HG02970 (cell line): ENCODE results near the gene ADGRB2.

Experiments used
- ATAC-seq: cut with Tn5 transposase; IDR thresholded peaks from one replicate; pipeline ENCODE4 v1.9.1; 2021; ENCODE audit warnings: mild to moderate bottlenecking, moderate library complexity, moderate number of reproducible peaks; ENCODE audit not compliant: unreplicated experiment, low FRiP score

ADGRB2 gene

DNA sequence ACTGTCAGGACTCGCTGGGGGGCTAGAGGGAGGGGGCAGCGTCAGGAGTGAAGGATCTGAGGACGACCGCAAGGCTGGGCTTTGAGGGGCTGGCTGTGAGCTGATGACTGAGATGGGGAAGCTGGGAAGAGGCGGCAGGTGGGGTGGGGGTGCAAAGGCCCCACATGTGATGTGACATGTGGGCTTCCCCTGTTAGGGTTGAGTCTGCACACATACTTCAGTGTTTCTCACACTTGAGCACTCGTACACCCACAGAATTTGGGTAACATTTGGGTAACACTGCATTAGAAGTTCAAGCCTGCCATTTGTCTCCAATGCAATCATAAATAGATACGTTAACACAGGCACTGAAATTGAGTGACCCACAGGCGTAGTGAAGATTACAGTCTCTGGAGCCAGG lies 76.5 kb downstream of the ADGRB2 start:
- ATAC-seq: no peak

DNA sequence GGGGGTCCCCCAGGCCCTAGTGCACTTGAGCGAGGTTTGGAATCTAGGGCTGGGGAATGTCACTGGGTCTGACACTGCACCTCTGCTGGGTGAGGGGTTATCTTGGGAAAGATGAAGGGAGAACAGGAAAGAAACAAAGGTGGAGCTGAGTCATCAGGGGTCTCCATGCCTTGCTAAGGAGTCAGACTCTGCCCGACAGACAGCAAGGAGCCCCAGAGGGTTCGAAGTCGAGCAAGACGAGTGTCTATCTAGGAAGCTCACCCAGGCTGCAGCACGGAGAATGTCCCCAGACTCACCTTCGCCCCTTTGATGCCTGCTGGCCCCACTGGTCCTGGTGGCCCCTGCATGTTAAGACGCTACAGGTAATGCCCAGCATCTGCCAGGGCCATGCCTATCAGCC lies 78.3 kb downstream of the ADGRB2 start:
- no peak for ATAC-seq

DNA sequence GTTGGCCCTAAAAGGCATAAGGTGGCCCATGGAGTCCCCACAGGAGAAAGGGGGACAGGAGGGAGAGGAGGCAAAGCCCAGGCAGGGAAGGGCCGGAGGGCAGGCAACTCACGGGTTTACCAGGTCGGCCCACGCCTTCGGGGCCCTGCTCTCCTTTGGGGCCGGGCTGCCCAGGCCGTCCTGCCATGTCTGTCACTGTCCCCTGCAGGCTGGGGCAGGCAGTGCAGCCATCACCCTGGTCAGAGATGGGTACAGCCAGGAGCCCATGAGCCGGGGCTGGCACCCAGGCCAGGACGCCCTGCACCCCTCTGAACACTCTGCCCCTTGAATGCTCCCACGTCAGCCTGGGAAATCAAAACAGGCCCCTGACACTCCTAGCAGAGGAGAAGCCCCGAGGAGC lies 80.1 kb downstream of the ADGRB2 start:
- no peak for ATAC-seq

DNA sequence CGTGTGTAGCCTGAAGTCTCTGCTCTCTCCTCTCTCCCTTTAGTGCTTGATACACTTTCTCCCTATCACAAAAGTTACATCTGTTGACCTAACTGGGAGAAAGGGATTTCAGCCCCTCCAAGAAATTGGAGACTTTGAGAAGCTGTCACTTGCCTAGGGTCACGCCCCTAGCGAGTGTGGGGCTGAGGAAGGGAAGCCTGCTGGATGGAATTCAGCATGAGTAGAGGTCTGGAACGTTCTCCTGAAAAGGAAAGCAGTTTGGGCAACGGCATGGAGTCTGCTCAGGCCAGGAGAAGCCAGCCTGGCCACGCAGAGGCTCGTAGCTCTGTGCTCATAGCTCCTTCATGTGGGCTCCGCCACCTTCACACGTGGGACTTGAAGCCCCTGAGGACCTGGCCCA lies 82.7 kb downstream of the ADGRB2 start:
- no peak for ATAC-seq

DNA sequence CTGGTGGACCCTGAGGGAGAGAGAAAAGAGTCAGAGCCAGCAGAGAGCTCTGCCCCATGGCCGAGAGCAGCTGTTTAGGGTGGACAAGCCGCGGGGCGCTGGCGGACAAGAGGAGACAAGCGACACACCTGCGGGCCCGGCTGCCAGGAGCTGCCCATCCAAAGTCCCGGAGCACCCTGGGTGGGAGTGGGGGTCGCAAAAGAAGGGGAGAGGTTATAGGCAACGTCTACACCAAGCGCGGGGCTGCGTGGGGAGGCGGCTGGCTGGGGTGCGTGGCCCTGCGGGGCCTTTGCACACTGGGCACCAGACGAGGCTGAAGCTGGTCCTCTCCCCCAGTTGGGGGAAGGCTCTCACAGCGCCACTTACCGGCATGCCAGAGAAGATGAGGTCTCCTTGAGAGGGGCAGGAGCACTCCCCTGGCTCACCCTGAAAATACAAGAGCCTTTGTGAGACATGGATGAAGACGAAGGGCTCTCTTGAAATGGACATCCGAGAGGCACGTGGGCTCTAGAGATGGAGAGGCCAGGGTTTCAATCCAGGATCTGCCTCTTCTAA lies 84.4 kb downstream of the ADGRB2 start:
- ATAC-seq: no peak

DNA sequence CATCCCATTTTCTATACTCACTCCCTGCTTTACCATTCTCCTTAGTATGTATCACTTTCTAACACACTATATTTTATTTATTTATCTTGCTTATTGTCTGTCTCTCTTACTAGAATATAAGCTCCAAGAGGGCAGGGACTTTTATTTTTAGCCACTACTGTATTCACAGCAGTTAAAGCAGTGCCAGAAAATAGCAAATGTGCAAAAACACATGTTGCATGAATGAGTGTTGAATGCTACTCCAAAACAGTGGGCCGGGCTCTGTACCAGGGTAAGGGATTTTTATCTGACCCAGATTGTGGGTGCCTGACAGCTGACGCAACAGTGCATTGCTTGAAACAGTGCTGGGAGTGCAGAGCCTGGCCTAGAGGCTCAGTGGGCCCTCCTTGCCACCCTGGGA lies 85.0 kb downstream of the ADGRB2 start:
- ATAC-seq: no peak

DNA sequence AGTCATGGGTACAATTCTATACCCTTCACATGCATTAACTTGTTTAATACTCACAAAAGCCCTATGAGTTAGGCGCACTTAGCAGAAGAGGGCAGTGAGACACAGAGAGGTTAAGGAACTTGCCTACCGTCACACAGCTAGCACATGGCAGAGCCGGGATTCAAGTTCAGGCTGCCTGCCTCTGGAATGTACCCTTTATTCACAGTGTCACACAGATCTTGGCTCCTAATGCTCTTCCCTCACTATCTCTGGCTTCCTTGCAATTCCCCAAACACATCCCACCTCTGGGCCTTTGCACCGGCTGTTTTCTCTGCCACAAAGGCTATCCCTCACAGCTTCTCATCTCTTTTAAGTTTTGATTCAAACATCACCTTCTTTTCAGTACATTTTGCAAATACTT lies 85.5 kb downstream of the ADGRB2 start:
- no peak for ATAC-seq

DNA sequence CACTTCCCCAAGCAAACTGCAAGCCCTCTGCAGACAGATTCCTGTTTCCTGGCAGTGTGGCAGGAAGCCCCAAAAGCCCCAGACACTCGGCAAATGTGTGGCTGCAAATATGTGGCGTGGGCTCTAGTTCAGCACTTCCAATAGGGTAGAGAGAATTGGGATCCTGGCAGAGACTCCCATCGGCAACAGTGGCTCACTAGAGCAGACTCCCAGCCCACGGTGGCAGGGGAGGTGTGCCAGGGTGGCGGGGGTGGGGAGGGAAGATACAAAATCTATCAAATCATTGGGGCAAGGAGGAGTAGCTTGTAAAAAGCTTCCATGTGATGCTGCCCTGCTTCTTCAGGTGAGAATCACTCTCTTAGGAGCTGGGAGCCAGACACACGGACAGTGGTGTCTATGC lies 86.2 kb downstream of the ADGRB2 start:
- no peak for ATAC-seq

DNA sequence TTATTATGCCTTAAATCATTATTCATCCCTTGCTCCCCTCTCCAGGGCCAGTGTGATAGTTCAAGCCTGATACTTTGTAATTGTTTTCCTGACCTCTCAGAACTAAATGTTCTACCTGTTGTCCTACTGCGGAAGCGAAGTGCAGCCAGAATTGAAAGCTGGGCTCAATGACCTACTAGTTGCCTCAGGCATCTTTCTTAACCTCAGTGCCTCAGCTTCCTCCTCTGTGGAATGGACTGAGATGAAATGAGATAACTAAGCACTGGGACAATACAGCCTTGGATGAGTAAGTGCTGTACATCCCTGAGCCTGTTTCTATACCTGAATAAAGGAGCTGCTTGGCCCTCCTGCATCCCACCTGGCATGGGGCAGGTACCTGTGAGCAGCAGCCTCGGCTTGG lies 86.7 kb downstream of the ADGRB2 start:
- no peak for ATAC-seq
